Spinal cord (tissue), 10 donors: ENCODE results near the gene SLITRK4. TPM values are rescaled to one million over a fixed set of nuclear protein-coding genes. Genes with fewer than 3 reads are reported as not detected.

ENCODE experiments used
- DNase-seq, 6 donors: peaks; one replicate each; pipeline versions ENCODE4 v3.0.0 to v3.0.0-alpha.2; 2013 to 2015; ENCODE audit warnings: low spot score in 6 of 6, low read depth in 4 of 6
- H3K27ac ChIP-seq: one replicate; pipeline ENCODE4 v1.5.1; 2013; ENCODE audit warnings: low read depth, low read length, control low read depth
- H3K27me3 ChIP-seq: one replicate; pipeline ENCODE4 v1.6.1; 2013; ENCODE audit warnings: low read length; ENCODE audit not compliant: control insufficient read depth, insufficient read depth
- H3K36me3 ChIP-seq: one replicate; pipeline ENCODE4 v1.6.1; 2013; ENCODE audit warnings: low read length; ENCODE audit not compliant: control insufficient read depth, insufficient read depth
- H3K4me1 ChIP-seq: one replicate; pipeline ENCODE4 v1.6.1; 2013; ENCODE audit warnings: low read length; ENCODE audit not compliant: control insufficient read depth, insufficient read depth
- H3K4me3 ChIP-seq: one replicate; pipeline ENCODE4 v1.5.1; 2013; ENCODE audit warnings: low read depth, low read length, control low read depth
- H3K9me3 ChIP-seq: one replicate; pipeline ENCODE4 v1.6.1; 2013; ENCODE audit warnings: low read length; ENCODE audit not compliant: control insufficient read depth, insufficient read depth
- WGBS: methylation state at CpG from one replicate; pipeline ENCODE4 v1.1.5; 2013; ENCODE audit warnings: missing lambda C conversion rate; ENCODE audit not compliant: insufficient coverage; 5-methylcytosine and 5-hydroxymethylcytosine counted together
- polyA plus RNA-seq, 2 donors: library from polyadenylated mRNA; unstranded; fragments of 120-200 nt; gene quantifications; one replicate each; pipeline ENCODE4 v1.2.1, GENCODE V29; 2013; ENCODE audit not compliant: insufficient read length in 2 of 2
- total RNA-seq, 2 donors: library from RNA; depleted of rRNA in 1 of 2; stranded (reverse); fragments of 120-200 nt in 1 of 2; fragments of >200 nt in 1 of 2; gene quantifications; one replicate each; pipeline versions ENCODE4 v1.2.3 to v1.2.4, GENCODE V29; 2013 to 2014
- donor health status: healthy.

The SLITRK4 gene
- total and polyA plus RNA-seq, 4 donors = 15.2 to 35.6 (median 17.1) TPM

DNA sequence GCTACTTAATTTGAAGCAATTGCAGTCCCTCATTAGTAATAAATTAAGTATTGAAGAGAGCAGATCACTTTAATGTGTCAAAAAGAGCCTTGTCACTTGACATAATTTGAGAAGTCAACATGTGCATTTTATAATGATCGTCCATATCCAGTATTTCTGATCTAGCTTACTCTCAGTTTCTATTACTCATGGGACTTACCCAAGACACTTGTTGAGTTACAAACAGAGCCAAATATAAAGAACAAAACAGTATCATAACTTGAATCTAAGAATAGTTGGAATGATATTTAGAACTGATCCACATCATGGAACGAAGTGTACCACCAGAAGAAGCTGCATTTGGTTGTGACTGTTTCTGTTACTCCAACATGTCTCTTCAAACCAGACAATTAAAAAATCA is 54.7 kb downstream of the SLITRK4 start:
- no CpG with 5 or more reads among the region's 2 CpGs for WGBS
- no peak overlapping the region for H3K4me3 ChIP-seq
- no peak for DNase-seq
- H3K9me3 ChIP-seq = no peaks in the 10 kb centered on the region
- no peaks in the 10 kb centered on the region for H3K36me3 ChIP-seq
- no peak overlapping the region for H3K27ac ChIP-seq
- H3K27me3 ChIP-seq = no peaks in the 10 kb centered on the region
- H3K4me1 ChIP-seq = no peaks in the 10 kb centered on the region

DNA sequence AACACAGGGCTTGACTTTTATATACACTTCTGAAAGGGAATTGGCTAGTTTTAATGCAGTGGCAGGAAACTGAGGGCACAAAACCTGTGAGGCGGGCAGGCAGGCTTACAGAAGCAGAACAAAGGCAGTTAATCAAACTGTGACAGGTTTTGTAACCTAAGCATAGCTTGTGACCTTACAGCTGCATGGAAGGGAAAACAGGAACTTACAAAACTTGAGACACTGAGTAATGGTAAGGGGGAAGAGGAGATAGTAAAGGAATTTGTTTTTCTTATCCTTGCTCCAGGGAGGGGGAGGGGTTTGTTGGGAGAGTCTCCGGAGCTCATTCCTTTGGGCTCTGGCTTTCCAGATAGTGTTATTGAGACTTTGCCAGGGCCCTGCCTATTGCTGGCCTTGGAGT is 55.6 kb downstream of the SLITRK4 start:
- Histone ChIP-seq H3K36me3 (no peaks in the 10 kb centered on the region), H3K4me3 (no peak overlapping the region), H3K9me3 (no peaks in the 10 kb centered on the region), H3K4me1 (no peaks in the 10 kb centered on the region), H3K27ac (no peak overlapping the region), H3K27me3 (no peaks in the 10 kb centered on the region)
- DNase-seq = no peak
- 48% methylated on average over 2 of the region's 2 CpGs for WGBS

Other genes starting within 250 kb of the SLITRK4 start
- gene SPANXN3, start 118.6 kb downstream of the SLITRK4 start, total RNA-seq = not detected
- gene SPANXN3, start 118.6 kb downstream of the SLITRK4 start, polyA plus RNA-seq = not detected
- gene SPANXN2, start 84.7 kb upstream of the SLITRK4 start, total RNA-seq = not detected
- not detected for gene SPANXN2, start 84.7 kb upstream of the SLITRK4 start, polyA plus RNA-seq
- gene UBE2NL, start 248.0 kb upstream of the SLITRK4 start, total RNA-seq = not detected
- under 1 TPM in 1 of 2 donors, not detected in 1; 0.63 TPM for gene UBE2NL, start 248.0 kb upstream of the SLITRK4 start, polyA plus RNA-seq